IMR-90 (cell line): ENCODE results near the gene FUBP3. TPM values are rescaled to one million over a fixed set of nuclear protein-coding genes. Genes with fewer than 3 reads are reported as not detected.

ENCODE experiments used
- ATAC-seq: fragments of 200-7000 bp; cut with Tn5 transposase; 2 replicates; pipeline ENCODE4 v1.9.1; 2020; ENCODE audit warnings: low read depth, mild to moderate bottlenecking, moderate library complexity
- BruUV-seq: library from RNA; stranded (reverse); fragments of 400-500 nt; replicated peaks from 2 replicates; lab custom pipeline; 2021; lab: Mats Ljungman, UMichigan
- CTCF ChIA-PET: fragments of 300-600 bp; formaldehyde crosslinking; extraction: SDS; loops from one replicate; lab custom pipeline; 2021; ENCODE audit warnings: antibody characterized with exemption; lab: Yijun Ruan, JAX
- POLR2A ChIA-PET: fragments of 300-600 bp; sonication (Branson Sonifier 250); formaldehyde crosslinking; loops from one replicate; lab custom pipeline; 2022; ENCODE audit warnings: antibody characterized with exemption; ENCODE audit not compliant: unreplicated experiment; lab: Charles Lee
- DNase-seq: peaks from one replicate; pipeline ENCODE4 v3.0.0; 2013
- H2AFZ ChIP-seq: replicated peaks from 2 replicates; pipeline ENCODE3; 2013; ENCODE audit warnings: low read length, mild to moderate bottlenecking; ENCODE audit not compliant: poor library complexity
- H2AK5ac ChIP-seq: 2 replicates; pipeline ENCODE4 v1.6.1; 2013; ENCODE audit warnings: low read depth, low read length, inconsistent platforms
- H2AK9ac ChIP-seq: replicated peaks from 2 replicates; pipeline ENCODE3; 2013; ENCODE audit warnings: mild to moderate bottlenecking, low read depth, low read length, moderate library complexity; ENCODE audit not compliant: poor library complexity
- H2BK120ac ChIP-seq: 2 replicates; pipeline ENCODE4 v1.6.1; 2013; ENCODE audit warnings: low read depth, low read length, inconsistent platforms
- H2BK15ac ChIP-seq: 3 replicates; pipeline ENCODE4 v1.6.1; 2013; ENCODE audit warnings: low read depth, low read length, inconsistent platforms
- H2BK20ac ChIP-seq: 2 replicates; pipeline ENCODE4 v1.6.1; 2013; ENCODE audit warnings: low read depth, mild to moderate bottlenecking, inconsistent platforms, low read length, moderate library complexity
- H2BK5ac ChIP-seq: 2 replicates; pipeline ENCODE4 v1.6.1; 2013; ENCODE audit warnings: mild to moderate bottlenecking, low read depth, low read length, inconsistent platforms; ENCODE audit not compliant: poor library complexity, severe bottlenecking
- H3K14ac ChIP-seq: replicated peaks from 2 replicates; pipeline ENCODE4 v1.6.1; 2013; ENCODE audit warnings: low read depth, low read length, inconsistent platforms
- H3K18ac ChIP-seq: 2 replicates; pipeline ENCODE4 v1.6.1; 2013; ENCODE audit warnings: low read depth, low read length, control low read depth
- H3K23ac ChIP-seq: 2 replicates; pipeline ENCODE4 v1.6.1; 2013; ENCODE audit warnings: low read depth, low read length, inconsistent platforms
- H3K27ac ChIP-seq: 2 replicates; pipeline ENCODE4 v1.5.1; 2013; ENCODE audit warnings: mild to moderate bottlenecking, control low read depth, low read length; ENCODE audit not compliant: insufficient read depth
- H3K27me3 ChIP-seq: 2 replicates; pipeline ENCODE4 v1.6.1; 2013; ENCODE audit warnings: low read length; ENCODE audit not compliant: control insufficient read depth, insufficient read depth
- H3K36me3 ChIP-seq: 2 replicates; pipeline ENCODE4 v1.6.1; 2013; ENCODE audit warnings: low read length, mixed read lengths; ENCODE audit not compliant: control insufficient read depth, insufficient read depth
- H3K4ac ChIP-seq: 2 replicates; pipeline ENCODE4 v1.6.1; 2013; ENCODE audit warnings: low read depth, low read length, inconsistent platforms
- H3K4me1 ChIP-seq: 2 replicates; pipeline ENCODE4 v1.6.1; 2013; ENCODE audit warnings: low read length, mixed read lengths; ENCODE audit not compliant: control insufficient read depth, insufficient read depth
- H3K4me2 ChIP-seq: 2 replicates; pipeline ENCODE4 v1.6.1; 2013; ENCODE audit warnings: low read depth, mild to moderate bottlenecking, control low read depth, low read length, moderate library complexity
- H3K4me3 ChIP-seq: 2 replicates; pipeline ENCODE4 v1.5.1; 2013; ENCODE audit warnings: low read depth, mild to moderate bottlenecking, control low read depth, low read length, moderate library complexity; ENCODE audit not compliant: insufficient read depth
- H3K56ac ChIP-seq: 2 replicates; pipeline ENCODE4 v1.6.1; 2013; ENCODE audit warnings: low read length, inconsistent platforms; ENCODE audit not compliant: insufficient read depth; ENCODE audit errors: extremely low read depth
- H3K79me1 ChIP-seq, 2 experiments: 2 replicates each; pipeline ENCODE4 v1.6.1; 2013; ENCODE audit warnings: low read length in 2 of 2, inconsistent platforms in 1 of 2, low read depth in 1 of 2
- H3K9ac ChIP-seq: 2 replicates; pipeline ENCODE4 v1.6.1; 2013; ENCODE audit warnings: low read depth, low read length, control low read depth
- H3K9me1 ChIP-seq: 2 replicates; pipeline ENCODE4 v1.6.1; 2013; ENCODE audit warnings: low read length, inconsistent platforms; ENCODE audit not compliant: insufficient read depth
- H3K9me3 ChIP-seq: 2 replicates; pipeline ENCODE4 v1.6.1; 2013; ENCODE audit warnings: low read length; ENCODE audit not compliant: control insufficient read depth, insufficient read depth
- H4K20me1 ChIP-seq: 2 replicates; pipeline ENCODE4 v1.6.1; 2013; ENCODE audit warnings: low read length, inconsistent platforms; ENCODE audit not compliant: insufficient read depth
- H4K5ac ChIP-seq: 2 replicates; pipeline ENCODE4 v1.6.1; 2013; ENCODE audit warnings: mild to moderate bottlenecking, low read depth, low read length, control low read depth
- H4K8ac ChIP-seq, 2 experiments: 2 replicates each; pipeline ENCODE4 v1.6.1; 2013; ENCODE audit warnings: low read depth in 2 of 2, low read length in 2 of 2, control low read depth in 1 of 2, inconsistent platforms in 1 of 2
- H4K91ac ChIP-seq: 2 replicates; pipeline ENCODE4 v1.6.1; 2013; ENCODE audit warnings: low read depth, low read length, inconsistent platforms; ENCODE audit not compliant: insufficient read depth
- BHLHE40 ChIP-seq: fragments of 150-350 bp; IDR thresholded peaks from 2 replicates; pipeline ENCODE4 v1.6.1; 2016; ENCODE audit warnings: mild to moderate bottlenecking, low read depth, low read length
- CEBPB ChIP-seq: IDR thresholded peaks from 2 replicates; pipeline ENCODE4 v1.6.1; 2012; ENCODE audit warnings: low read depth, low read length, improper control_type of control experiment
- CHD1 ChIP-seq: IDR thresholded peaks from 2 replicates; pipeline ENCODE4 v1.6.1; 2012; ENCODE audit warnings: low read depth, low read length, improper control_type of control experiment
- FOS ChIP-seq: fragments of 150-350 bp; IDR thresholded peaks from 2 replicates; pipeline ENCODE4 v1.6.1; 2016; ENCODE audit warnings: low read depth, low read length
- MAFK ChIP-seq: IDR thresholded peaks from 2 replicates; pipeline ENCODE4 v1.6.1; 2012; ENCODE audit warnings: low read depth, low read length, improper control_type of control experiment
- MAZ ChIP-seq: IDR thresholded peaks from 2 replicates; pipeline ENCODE4 v1.6.1; 2012; ENCODE audit warnings: low read depth, mild to moderate bottlenecking, low read length, improper control_type of control experiment, moderate library complexity, borderline replicate concordance
- MXI1 ChIP-seq: IDR thresholded peaks from 2 replicates; pipeline ENCODE4 v1.6.1; 2012; ENCODE audit warnings: low read depth, mild to moderate bottlenecking, low read length, moderate library complexity, borderline replicate concordance
- NFE2L2 ChIP-seq: fragments of 150-350 bp; IDR thresholded peaks from 2 replicates; pipeline ENCODE4 v1.6.1; 2016; ENCODE audit warnings: low read depth, mild to moderate bottlenecking, low read length
- POLR2A ChIP-seq: IDR thresholded peaks from 2 replicates; pipeline ENCODE4 v1.6.1; 2012; ENCODE audit warnings: mild to moderate bottlenecking, low read depth, low read length
- RAD21 ChIP-seq: IDR thresholded peaks from 2 replicates; pipeline ENCODE4 v1.6.1; 2012; ENCODE audit warnings: low read length, improper control_type of control experiment
- RCOR1 ChIP-seq: IDR thresholded peaks from 2 replicates; pipeline ENCODE4 v1.6.1; 2012; ENCODE audit warnings: mild to moderate bottlenecking, low read length, improper control_type of control experiment; ENCODE audit not compliant: insufficient replicate concordance
- RFX5 ChIP-seq: IDR thresholded peaks from 2 replicates; pipeline ENCODE4 v1.8.0; 2012; ENCODE audit warnings: low read depth, mild to moderate bottlenecking, low read length, moderate library complexity
- SMC3 ChIP-seq: fragments of 150-350 bp; IDR thresholded peaks from 2 replicates; pipeline ENCODE4 v1.6.1; 2016; ENCODE audit warnings: low read depth, mild to moderate bottlenecking, antibody characterized with exemption, low read length, moderate library complexity
- WGBS, 2 experiments: methylation state at CpG; one replicate each; pipeline versions ENCODE4 v1.1.5 to v1.1.7; 2013; ENCODE audit warnings: missing lambda C conversion rate in 2 of 2; ENCODE audit not compliant: insufficient read length in 1 of 2; ENCODE audit errors: extremely low coverage in 2 of 2; 5-methylcytosine and 5-hydroxymethylcytosine counted together
- dilution Hi-C: fragments of 300-500 bp; cut with HindIII; formaldehyde crosslinking; loops from one replicate; pipeline ENCODE4 v1.14.3; 2018; ENCODE audit warnings: low sequenced_read_pairs; ENCODE audit not compliant: unreplicated experiment
- in situ Hi-C: fragments of 300-500 bp; cut with MboI; formaldehyde crosslinking; loops from 3 replicates; pipeline ENCODE4 v1.14.3; 2019; ENCODE audit warnings: low sequenced_read_pairs, inconsistent platforms, mixed read lengths
- intact Hi-C: fragments of 100-400 bp; cut with micrococcal nuclease; formaldehyde crosslinking; loops from 2 replicates; pipeline ENCODE4 v1.10.0; 2022
- polyA plus RNA-seq, 3 experiments: library from polyadenylated mRNA; depleted of rRNA; stranded (reverse); fragments of >200 nt; gene quantifications; 2 replicates each; pipeline ENCODE4 v1.2.3, GENCODE V29; 2012; ENCODE audit warnings: low replicate concordance in 1 of 3
- total RNA-seq: library from RNA; depleted of rRNA; stranded (reverse); fragments of >200 nt; gene quantifications from 2 replicates; pipeline ENCODE4 v1.2.3, GENCODE V29; 2012
- TF ChIP-seq, protein P1 (sequence below): fragments of 150-350 bp; IDR thresholded peaks from 2 replicates; pipeline ENCODE4 v1.6.1; 2016; ENCODE audit warnings: low read depth, mild to moderate bottlenecking, low read length, moderate library complexity, borderline replicate concordance
- TF ChIP-seq, protein P2 (sequence below): conservative IDR thresholded peaks from 2 replicates; pipeline ENCODE4 v1.5.1; 2012; ENCODE audit warnings: mild to moderate bottlenecking, low read depth, low read length, improper control_type of control experiment
- TF ChIP-seq, protein P3 (sequence below): fragments of 150-350 bp; IDR thresholded peaks from 2 replicates; pipeline ENCODE4 v1.6.1; 2017; ENCODE audit warnings: mild to moderate bottlenecking, antibody characterized with exemption, low read length, low read depth

Gene FUBP3
- total and polyA plus RNA-seq, 2 of the 4 experiments (the other 2 are of a cell fraction), result 32.3 to 50.1 TPM

DNA sequence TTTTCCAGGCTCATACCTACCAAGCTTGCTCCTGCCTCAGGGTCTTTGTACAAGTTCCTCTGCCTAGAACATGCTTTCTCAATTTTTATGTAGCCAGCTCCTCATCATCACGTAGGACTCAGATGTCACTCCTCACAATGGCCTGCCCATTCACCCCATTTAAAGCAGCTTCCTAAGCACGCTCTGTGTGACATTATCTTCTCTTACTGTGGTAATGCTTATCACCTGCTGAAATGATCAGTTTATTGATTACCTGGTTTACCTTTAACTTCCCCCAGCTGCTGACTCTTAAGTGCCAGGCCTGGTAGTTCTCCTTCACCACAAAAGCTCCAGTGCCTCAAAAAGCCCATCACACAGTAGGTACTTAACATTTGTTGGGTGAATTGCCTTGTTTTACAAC is 13.6 kb downstream of the FUBP3 start:
- Histone ChIP-seq H3K27ac (no peak overlapping the region), H3K9me3 (no peaks in the 10 kb centered on the region), H4K5ac (no peak overlapping the region), H4K20me1 (peaks cover 40% of the 10 kb centered on the region), H3K79me1 (peaks cover 34 to 61% of the 10 kb centered on the region in 2 experiments), H4K91ac (no peak overlapping the region), H3K36me3 (peaks cover 15% of the 10 kb centered on the region), H3K4ac (no peak overlapping the region), H3K27me3 (no peaks in the 10 kb centered on the region), H2BK120ac (no peak overlapping the region), H4K8ac (no peak overlapping the region), H3K4me3 (no peak overlapping the region), H3K23ac (no peak overlapping the region), H2AK5ac (no peak overlapping the region), H2BK5ac (no peak overlapping the region), H2AFZ (no peak overlapping the region), H2BK15ac (no peak overlapping the region), H3K18ac (no peak overlapping the region), H3K56ac (no peak overlapping the region), H3K9me1 (peaks cover 16% of the 10 kb centered on the region), H3K4me1 (no peaks in the 10 kb centered on the region), H2BK20ac (no peak overlapping the region), H2AK9ac (no peak overlapping the region), H3K4me2 (no peak overlapping the region), H3K14ac (no peak overlapping the region), H3K9ac (no peak overlapping the region)
- no peak for DNase-seq
- dilution Hi-C loops (no loop called here), intact Hi-C loops (no loop called here), in situ Hi-C loops (no loop called here)
- no peak for ATAC-seq
- BruUV-seq, result no TSS peak
- ChIA-PET CTCF (no interaction called here), POLR2A (no interaction called here)
- 86% methylated on average over 1 of the region's 2 CpGs; no CpG with 5 or more reads in 1 of the 2 experiments for WGBS, 2 experiments
- no peak for TF ChIP-seq POLR2A
- no peak for TF ChIP-seq MXI1
- no peak for TF ChIP-seq MAFK
- TF ChIP-seq FOS, result no peak
- TF ChIP-seq, protein P1, sequence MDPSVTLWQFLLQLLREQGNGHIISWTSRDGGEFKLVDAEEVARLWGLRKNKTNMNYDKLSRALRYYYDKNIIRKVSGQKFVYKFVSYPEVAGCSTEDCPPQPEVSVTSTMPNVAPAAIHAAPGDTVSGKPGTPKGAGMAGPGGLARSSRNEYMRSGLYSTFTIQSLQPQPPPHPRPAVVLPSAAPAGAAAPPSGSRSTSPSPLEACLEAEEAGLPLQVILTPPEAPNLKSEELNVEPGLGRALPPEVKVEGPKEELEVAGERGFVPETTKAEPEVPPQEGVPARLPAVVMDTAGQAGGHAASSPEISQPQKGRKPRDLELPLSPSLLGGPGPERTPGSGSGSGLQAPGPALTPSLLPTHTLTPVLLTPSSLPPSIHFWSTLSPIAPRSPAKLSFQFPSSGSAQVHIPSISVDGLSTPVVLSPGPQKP, result no peak
- no peak for TF ChIP-seq RFX5
- TF ChIP-seq SMC3, result no peak
- no peak for TF ChIP-seq CHD1
- TF ChIP-seq, protein P2, sequence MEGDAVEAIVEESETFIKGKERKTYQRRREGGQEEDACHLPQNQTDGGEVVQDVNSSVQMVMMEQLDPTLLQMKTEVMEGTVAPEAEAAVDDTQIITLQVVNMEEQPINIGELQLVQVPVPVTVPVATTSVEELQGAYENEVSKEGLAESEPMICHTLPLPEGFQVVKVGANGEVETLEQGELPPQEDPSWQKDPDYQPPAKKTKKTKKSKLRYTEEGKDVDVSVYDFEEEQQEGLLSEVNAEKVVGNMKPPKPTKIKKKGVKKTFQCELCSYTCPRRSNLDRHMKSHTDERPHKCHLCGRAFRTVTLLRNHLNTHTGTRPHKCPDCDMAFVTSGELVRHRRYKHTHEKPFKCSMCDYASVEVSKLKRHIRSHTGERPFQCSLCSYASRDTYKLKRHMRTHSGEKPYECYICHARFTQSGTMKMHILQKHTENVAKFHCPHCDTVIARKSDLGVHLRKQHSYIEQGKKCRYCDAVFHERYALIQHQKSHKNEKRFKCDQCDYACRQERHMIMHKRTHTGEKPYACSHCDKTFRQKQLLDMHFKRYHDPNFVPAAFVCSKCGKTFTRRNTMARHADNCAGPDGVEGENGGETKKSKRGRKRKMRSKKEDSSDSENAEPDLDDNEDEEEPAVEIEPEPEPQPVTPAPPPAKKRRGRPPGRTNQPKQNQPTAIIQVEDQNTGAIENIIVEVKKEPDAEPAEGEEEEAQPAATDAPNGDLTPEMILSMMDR, result no peak
- TF ChIP-seq MAZ, result no peak
- TF ChIP-seq BHLHE40, result no peak
- no peak for TF ChIP-seq RAD21
- TF ChIP-seq, protein P3, sequence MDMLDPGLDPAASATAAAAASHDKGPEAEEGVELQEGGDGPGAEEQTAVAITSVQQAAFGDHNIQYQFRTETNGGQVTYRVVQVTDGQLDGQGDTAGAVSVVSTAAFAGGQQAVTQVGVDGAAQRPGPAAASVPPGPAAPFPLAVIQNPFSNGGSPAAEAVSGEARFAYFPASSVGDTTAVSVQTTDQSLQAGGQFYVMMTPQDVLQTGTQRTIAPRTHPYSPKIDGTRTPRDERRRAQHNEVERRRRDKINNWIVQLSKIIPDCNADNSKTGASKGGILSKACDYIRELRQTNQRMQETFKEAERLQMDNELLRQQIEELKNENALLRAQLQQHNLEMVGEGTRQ, result no peak
- no peak for TF ChIP-seq NFE2L2
- no peak for TF ChIP-seq CEBPB
- TF ChIP-seq RCOR1, result no peak
